Peyer's patch (tissue), 4 donors: ENCODE data around the gene SRXN1.

ENCODE experiments used
- CTCF ChIP-seq, 6 experiments: fragments of 450-650 bp in 4 of 6; fragments of 200-600 bp in 2 of 6; sonication (generic) in 1 of 6; IDR thresholded peaks; one replicate each; pipeline ENCODE4 v1.5.1; 2017 to 2019; ENCODE audit warnings: antibody characterized with exemption in 6 of 6, mild to moderate bottlenecking in 3 of 6, moderate library complexity in 1 of 6
- POLR2A ChIP-seq, 2 donors: fragments of 450-650 bp; IDR thresholded peaks; one replicate each; pipeline ENCODE4 v1.5.1; 2017; ENCODE audit warnings: antibody characterized with exemption in 2 of 2, mild to moderate bottlenecking in 2 of 2, moderate library complexity in 2 of 2

- TF ChIP-seq CTCF (IDR thresholded peaks at IDR 0.05) (no peak), POLR2A (IDR thresholded peaks at IDR 0.05) (no peak)
These were observed 34.6 kb upstream of the SRXN1 start for GRCh38 chr20:687468-688203.
